ENCODE data around the gene GPD1L.

The GPD1L gene

DNA sequence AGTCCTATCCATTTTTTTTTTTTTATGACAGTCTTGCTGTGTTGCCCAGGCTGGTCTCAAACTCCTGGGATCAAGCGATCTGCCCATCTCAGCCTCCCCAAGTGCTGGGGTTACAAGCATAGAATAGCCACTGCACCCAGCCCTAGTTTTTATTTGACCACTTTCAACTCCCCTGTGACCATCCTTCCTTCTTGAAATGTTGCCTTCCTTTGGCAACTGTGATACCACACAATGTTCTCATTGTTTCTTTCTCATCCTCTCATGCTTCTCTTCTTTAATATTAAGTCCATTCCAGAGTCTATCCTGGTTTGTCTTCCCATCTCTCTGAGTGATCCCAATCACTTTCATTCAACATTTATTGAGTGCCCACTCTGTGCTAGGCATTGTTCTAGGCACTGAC, 7.9 kb upstream of the GPD1L start:
- Histone ChIP-seq H2AFZ (ENCODE audit: low read depth, low read length) (no peak overlapping the region), H3K27ac (ENCODE audit: low read length) (no peak overlapping the region), H3K9me3 (ENCODE audit: insufficient read depth, low read length) (peaks cover 12% of the 10 kb centered on the region), H3K36me3 (replicated peaks; ENCODE audit: low read depth, low read length) (peaks cover 3% of the 10 kb centered on the region), H3K4me2 (ENCODE audit: low read length) (no peak overlapping the region), H3K4me1 (ENCODE audit: low read length) (no peaks in the 10 kb centered on the region), H3K9ac (ENCODE audit: low read length) (no peak overlapping the region), H3K4me3 (ENCODE audit: low read length) (no peak overlapping the region), H3K79me2 (ENCODE audit: low read length) (no peaks in the 10 kb centered on the region), H4K20me1 (ENCODE audit: insufficient read depth, low read length) (no peaks in the 10 kb centered on the region), H3K27me3 (ENCODE audit: low read depth, low read length) (no peaks in the 10 kb centered on the region)
- TF ChIP-seq, protein P1, sequence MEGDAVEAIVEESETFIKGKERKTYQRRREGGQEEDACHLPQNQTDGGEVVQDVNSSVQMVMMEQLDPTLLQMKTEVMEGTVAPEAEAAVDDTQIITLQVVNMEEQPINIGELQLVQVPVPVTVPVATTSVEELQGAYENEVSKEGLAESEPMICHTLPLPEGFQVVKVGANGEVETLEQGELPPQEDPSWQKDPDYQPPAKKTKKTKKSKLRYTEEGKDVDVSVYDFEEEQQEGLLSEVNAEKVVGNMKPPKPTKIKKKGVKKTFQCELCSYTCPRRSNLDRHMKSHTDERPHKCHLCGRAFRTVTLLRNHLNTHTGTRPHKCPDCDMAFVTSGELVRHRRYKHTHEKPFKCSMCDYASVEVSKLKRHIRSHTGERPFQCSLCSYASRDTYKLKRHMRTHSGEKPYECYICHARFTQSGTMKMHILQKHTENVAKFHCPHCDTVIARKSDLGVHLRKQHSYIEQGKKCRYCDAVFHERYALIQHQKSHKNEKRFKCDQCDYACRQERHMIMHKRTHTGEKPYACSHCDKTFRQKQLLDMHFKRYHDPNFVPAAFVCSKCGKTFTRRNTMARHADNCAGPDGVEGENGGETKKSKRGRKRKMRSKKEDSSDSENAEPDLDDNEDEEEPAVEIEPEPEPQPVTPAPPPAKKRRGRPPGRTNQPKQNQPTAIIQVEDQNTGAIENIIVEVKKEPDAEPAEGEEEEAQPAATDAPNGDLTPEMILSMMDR (IDR thresholded peaks at IDR 0.05; ENCODE audit: low read depth, low read length) = no peak
- no peak for TF ChIP-seq EZH2phosphoT487 (IDR thresholded peaks at IDR 0.05; ENCODE audit: low read depth)

DNA sequence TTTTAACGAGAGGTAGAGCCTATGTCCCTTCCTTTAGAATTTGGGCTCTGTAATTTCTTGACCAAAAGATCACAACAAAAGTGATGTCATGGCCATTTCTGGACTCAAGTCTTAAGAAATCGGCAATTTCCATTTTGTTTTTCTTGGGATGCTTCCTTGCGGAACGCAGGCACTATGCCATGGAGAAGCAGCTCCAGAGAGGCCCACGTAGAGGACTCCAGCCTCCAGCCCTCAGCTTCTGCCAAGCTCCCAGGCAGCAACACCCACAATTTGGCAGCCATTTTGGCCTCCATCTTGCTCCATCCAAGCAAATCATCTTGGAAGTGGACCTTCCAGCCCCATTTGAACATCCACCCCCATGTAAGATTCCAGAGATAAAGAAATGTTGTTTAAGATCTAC, 6.0 kb upstream of the GPD1L start:
- no peak overlapping the region for H3K4me2 ChIP-seq (ENCODE audit: low read length)
- peaks cover 3% of the 10 kb centered on the region for H3K36me3 ChIP-seq (replicated peaks; ENCODE audit: low read depth, low read length)
- no peaks in the 10 kb centered on the region for H3K27me3 ChIP-seq (ENCODE audit: low read depth, low read length)
- no peak overlapping the region for H3K27ac ChIP-seq (ENCODE audit: low read length)
- peaks cover 13% of the 10 kb centered on the region for H3K9me3 ChIP-seq (ENCODE audit: insufficient read depth, low read length)
- no peak overlapping the region for H2AFZ ChIP-seq (ENCODE audit: low read depth, low read length)
- TF ChIP-seq, protein P1 (IDR thresholded peaks at IDR 0.05; ENCODE audit: low read depth, low read length) = no peak
- TF ChIP-seq EZH2phosphoT487 (IDR thresholded peaks at IDR 0.05; ENCODE audit: low read depth) = no peak
- H3K9ac ChIP-seq (ENCODE audit: low read length) = no peak overlapping the region
- no peak overlapping the region for H3K4me3 ChIP-seq (ENCODE audit: low read length)
- H3K4me1 ChIP-seq (ENCODE audit: low read length) = no peaks in the 10 kb centered on the region
- no peaks in the 10 kb centered on the region for H4K20me1 ChIP-seq (ENCODE audit: insufficient read depth, low read length)
- no peaks in the 10 kb centered on the region for H3K79me2 ChIP-seq (ENCODE audit: low read length)

DNA sequence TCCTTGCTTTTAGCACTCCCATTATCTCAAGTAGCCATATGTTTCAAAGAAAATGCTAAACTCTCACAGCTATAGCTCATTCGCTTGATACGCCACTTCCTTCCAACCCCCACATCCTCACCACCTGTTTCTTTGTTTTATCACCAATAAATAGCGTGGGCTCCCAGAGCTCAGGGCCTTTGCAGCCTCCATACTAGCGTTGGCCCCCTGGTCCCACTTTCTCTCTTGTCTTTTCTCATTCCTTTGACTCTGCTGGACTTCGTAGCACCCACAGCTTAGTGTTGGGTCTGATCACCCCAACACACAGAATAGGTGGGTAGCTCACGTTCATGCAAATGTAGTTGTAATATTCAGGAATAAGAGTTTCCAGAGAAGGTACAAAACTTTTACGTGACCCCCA, 4.1 kb upstream of the GPD1L start:
- Histone ChIP-seq H3K9ac (ENCODE audit: low read length) (no peak overlapping the region), H3K27me3 (ENCODE audit: low read depth, low read length) (no peaks in the 10 kb centered on the region), H2AFZ (ENCODE audit: low read depth, low read length) (no peak overlapping the region), H3K36me3 (replicated peaks; ENCODE audit: low read depth, low read length) (peaks cover 3% of the 10 kb centered on the region), H3K4me2 (ENCODE audit: low read length) (no peak overlapping the region), H4K20me1 (ENCODE audit: insufficient read depth, low read length) (no peaks in the 10 kb centered on the region), H3K27ac (ENCODE audit: low read length) (no peak overlapping the region), H3K79me2 (ENCODE audit: low read length) (peaks cover 4% of the 10 kb centered on the region), H3K4me3 (ENCODE audit: low read length) (no peak overlapping the region), H3K9me3 (ENCODE audit: insufficient read depth, low read length) (peaks cover 13% of the 10 kb centered on the region), H3K4me1 (ENCODE audit: low read length) (peaks cover 7% of the 10 kb centered on the region)
- no peak for TF ChIP-seq EZH2phosphoT487 (IDR thresholded peaks at IDR 0.05; ENCODE audit: low read depth)
- TF ChIP-seq, protein P1 (IDR thresholded peaks at IDR 0.05; ENCODE audit: low read depth, low read length) = no peak

DNA sequence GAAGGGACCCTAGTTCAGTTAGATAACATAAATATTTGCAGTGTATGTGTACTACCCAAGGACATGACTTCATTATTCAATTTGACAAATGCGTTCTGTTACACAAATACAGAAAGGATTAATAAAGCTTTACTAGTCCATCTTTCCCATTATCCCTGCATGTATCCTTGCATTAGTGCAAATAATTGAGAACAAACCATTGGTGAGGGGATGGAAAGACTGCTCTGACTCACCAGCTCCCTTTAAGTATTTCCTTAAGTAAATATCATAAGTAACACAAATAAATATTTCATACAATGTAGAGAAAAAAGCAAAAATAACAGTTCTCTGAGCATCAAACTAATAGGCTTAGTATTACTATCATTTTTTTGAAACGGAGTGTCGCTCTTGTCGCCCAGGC, 1.9 kb upstream of the GPD1L start:
- Histone ChIP-seq H3K4me2 (ENCODE audit: low read length) (no peak overlapping the region), H3K4me1 (ENCODE audit: low read length) (peaks cover 12% of the 10 kb centered on the region), H3K4me3 (ENCODE audit: low read length) (no peak overlapping the region), H4K20me1 (ENCODE audit: insufficient read depth, low read length) (no peaks in the 10 kb centered on the region), H3K27ac (ENCODE audit: low read length) (no peak overlapping the region), H3K27me3 (ENCODE audit: low read depth, low read length) (no peaks in the 10 kb centered on the region), H3K36me3 (replicated peaks; ENCODE audit: low read depth, low read length) (peaks cover 3% of the 10 kb centered on the region), H3K9me3 (ENCODE audit: insufficient read depth, low read length) (peaks cover 13% of the 10 kb centered on the region), H3K79me2 (ENCODE audit: low read length) (peaks cover 13% of the 10 kb centered on the region), H3K9ac (ENCODE audit: low read length) (no peak overlapping the region), H2AFZ (ENCODE audit: low read depth, low read length) (no peak overlapping the region)
- no peak for TF ChIP-seq EZH2phosphoT487 (IDR thresholded peaks at IDR 0.05; ENCODE audit: low read depth)
- TF ChIP-seq, protein P1 (IDR thresholded peaks at IDR 0.05; ENCODE audit: low read depth, low read length) = no peak

Measured in OCI-LY3 (cell line).